ENCODE measurements around the gene ATM.

ATM gene

GRCh38 chr11:108218912-108219783, 3.7 kb upstream of the ATM start:
- TF ChIP-seq EP300 (IDR thresholded peaks at IDR 0.05; ENCODE audit: borderline replicate concordance): no peak

DNA sequence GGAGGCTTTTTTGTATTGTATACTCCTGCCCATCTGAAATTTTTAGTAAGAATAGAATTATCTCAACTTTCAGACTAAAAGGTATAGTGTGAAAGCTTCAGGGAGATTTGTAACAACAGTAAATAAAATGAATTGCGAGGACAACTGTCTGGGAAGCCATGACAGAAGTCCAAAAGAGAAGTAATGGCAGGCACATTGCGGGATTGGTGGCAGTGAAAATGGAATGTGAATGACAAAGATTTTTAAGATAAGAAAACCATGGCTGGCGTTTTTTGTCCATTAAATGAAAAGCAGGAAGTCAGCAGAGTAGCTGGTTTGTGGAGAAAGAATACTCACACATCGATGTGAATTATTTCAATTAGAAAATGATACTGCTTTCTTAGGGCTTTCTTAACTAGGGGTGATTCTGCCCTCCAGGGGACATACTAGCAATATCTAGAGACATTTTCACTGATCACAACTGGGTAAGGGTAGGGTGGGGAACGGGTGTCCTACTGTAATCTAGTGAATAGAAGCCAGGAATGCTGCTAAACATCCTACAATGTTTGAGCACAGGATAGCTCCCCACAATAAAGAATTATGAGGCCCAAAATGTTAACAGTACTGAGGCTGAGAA, 2.0 kb upstream of the ATM start:
- TF ChIP-seq CEBPB (IDR thresholded peaks at IDR 0.05) (no peak), CREB1 (IDR thresholded peaks at IDR 0.05; ENCODE audit: low read depth) (no peak), EP300 (IDR thresholded peaks at IDR 0.05; ENCODE audit: borderline replicate concordance) (no peak), MAX (IDR thresholded peaks at IDR 0.05) (no peak), FOXM1 (IDR thresholded peaks at IDR 0.05; ENCODE audit: borderline replicate concordance, low read depth) (no peak), TEAD4 (IDR thresholded peaks at IDR 0.05) (no peak), RAD21 (IDR thresholded peaks at IDR 0.05; ENCODE audit: low read depth) (no peak), ZBTB7A (IDR thresholded peaks at IDR 0.05; ENCODE audit: low read depth) (no peak), USF1 (IDR thresholded peaks at IDR 0.05) (no peak), YY1 (IDR thresholded peaks at IDR 0.05; ENCODE audit: low read depth) (no peak), EGR1 (IDR thresholded peaks at IDR 0.05) (no peak), NFIC (IDR thresholded peaks at IDR 0.05) (no peak), TCF12 (IDR thresholded peaks at IDR 0.05; ENCODE audit: low read depth) (no peak), TAF1 (IDR thresholded peaks at IDR 0.05; ENCODE audit: low read depth) (no peak)
- TF ChIP-seq, protein P1, sequence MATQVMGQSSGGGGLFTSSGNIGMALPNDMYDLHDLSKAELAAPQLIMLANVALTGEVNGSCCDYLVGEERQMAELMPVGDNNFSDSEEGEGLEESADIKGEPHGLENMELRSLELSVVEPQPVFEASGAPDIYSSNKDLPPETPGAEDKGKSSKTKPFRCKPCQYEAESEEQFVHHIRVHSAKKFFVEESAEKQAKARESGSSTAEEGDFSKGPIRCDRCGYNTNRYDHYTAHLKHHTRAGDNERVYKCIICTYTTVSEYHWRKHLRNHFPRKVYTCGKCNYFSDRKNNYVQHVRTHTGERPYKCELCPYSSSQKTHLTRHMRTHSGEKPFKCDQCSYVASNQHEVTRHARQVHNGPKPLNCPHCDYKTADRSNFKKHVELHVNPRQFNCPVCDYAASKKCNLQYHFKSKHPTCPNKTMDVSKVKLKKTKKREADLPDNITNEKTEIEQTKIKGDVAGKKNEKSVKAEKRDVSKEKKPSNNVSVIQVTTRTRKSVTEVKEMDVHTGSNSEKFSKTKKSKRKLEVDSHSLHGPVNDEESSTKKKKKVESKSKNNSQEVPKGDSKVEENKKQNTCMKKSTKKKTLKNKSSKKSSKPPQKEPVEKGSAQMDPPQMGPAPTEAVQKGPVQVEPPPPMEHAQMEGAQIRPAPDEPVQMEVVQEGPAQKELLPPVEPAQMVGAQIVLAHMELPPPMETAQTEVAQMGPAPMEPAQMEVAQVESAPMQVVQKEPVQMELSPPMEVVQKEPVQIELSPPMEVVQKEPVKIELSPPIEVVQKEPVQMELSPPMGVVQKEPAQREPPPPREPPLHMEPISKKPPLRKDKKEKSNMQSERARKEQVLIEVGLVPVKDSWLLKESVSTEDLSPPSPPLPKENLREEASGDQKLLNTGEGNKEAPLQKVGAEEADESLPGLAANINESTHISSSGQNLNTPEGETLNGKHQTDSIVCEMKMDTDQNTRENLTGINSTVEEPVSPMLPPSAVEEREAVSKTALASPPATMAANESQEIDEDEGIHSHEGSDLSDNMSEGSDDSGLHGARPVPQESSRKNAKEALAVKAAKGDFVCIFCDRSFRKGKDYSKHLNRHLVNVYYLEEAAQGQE (IDR thresholded peaks at IDR 0.05; ENCODE audit: low read depth): no peak

DNA sequence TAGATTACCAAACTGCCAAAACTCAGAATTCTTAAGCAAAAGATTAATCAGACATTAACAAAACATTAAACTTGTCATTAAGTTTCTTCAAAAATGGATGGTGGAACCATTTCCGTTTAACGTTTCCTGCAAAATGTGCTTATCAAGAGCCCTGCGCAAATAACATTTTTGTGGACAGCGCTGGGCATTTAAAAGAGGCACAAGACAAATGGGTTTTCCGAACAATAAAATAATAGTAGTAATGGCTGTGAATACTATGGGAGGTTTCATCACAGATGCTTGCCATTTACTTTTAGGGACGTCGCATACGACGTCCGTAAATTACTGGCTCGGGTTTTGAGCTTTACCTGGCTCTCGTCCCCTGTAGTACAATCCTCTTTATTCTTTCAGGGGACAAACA, 1.5 kb upstream of the ATM start:
- TF ChIP-seq MAX (IDR thresholded peaks at IDR 0.05) (no peak), ZBTB7A (IDR thresholded peaks at IDR 0.05; ENCODE audit: low read depth) (no peak), CREB1 (IDR thresholded peaks at IDR 0.05; ENCODE audit: low read depth) (no peak), CEBPB (IDR thresholded peaks at IDR 0.05) (no peak), YY1 (IDR thresholded peaks at IDR 0.05; ENCODE audit: low read depth) (no peak), NFIC (IDR thresholded peaks at IDR 0.05) (no peak), USF1 (IDR thresholded peaks at IDR 0.05) (no peak), EP300 (IDR thresholded peaks at IDR 0.05; ENCODE audit: borderline replicate concordance) (no peak), FOXM1 (IDR thresholded peaks at IDR 0.05; ENCODE audit: borderline replicate concordance, low read depth) (no peak), RAD21 (IDR thresholded peaks at IDR 0.05; ENCODE audit: low read depth) (no peak), TCF12 (IDR thresholded peaks at IDR 0.05; ENCODE audit: low read depth) (no peak)

GRCh38 chr11:108221911-108222573, 825 bp upstream of the ATM start:
- TF ChIP-seq TAF1 (IDR thresholded peaks at IDR 0.05; ENCODE audit: low read depth) (peak; percentile 60), YY1 (IDR thresholded peaks at IDR 0.05; ENCODE audit: low read depth) (0 out of 2 replicates have a peak, but pooled peaks have one; percentile 21), MAX (IDR thresholded peaks at IDR 0.05) (peak; percentile 21; the same call in 1 of the 2 replicates)
- TF ChIP-seq, protein P1 (IDR thresholded peaks at IDR 0.05; ENCODE audit: low read depth): no peak

DNA sequence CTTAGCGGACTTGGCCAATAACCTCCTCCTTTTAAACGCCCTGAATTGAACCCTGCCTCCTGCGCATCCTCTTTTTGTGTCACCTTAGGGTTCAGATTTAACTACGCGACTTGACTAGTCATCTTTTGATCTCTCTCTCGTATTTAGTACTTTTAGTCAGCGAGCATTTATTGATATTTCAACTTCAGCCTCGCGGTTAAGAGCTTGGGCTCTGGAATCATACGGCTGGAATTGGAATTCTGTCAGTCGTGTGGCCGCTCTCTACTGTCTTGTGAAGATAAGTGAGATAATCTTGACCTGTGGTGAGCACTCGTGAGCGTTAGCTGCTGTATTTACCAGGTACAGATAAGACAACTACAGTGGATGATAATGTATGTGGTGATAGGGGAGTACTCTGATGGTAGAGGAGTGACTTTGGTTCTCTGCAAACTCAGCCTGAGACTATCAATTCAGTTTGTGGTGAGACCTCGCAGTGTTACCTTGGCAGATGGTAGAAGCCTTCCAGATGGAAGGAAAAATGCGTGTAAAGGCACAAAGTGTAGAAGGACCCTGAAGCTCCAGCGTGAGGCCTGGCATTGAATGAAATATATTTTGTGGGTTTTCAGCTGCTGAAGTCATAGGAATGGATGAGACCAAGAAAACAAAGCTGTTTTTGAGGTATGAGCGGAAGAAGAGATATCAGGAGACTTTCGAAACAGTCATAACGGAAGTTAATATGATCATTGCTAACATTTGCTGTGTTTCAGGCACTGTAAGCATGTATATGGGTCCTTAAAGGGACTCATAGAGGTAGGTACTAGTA, 682 bp downstream of the ATM start:
- TF ChIP-seq, protein P1 (IDR thresholded peaks at IDR 0.05; ENCODE audit: low read depth): no peak
- TF ChIP-seq CREB1 (IDR thresholded peaks at IDR 0.05; ENCODE audit: low read depth) (no peak), MAX (IDR thresholded peaks at IDR 0.05) (no peak), ZBTB7A (IDR thresholded peaks at IDR 0.05; ENCODE audit: low read depth) (no peak), TEAD4 (IDR thresholded peaks at IDR 0.05) (no peak), USF1 (IDR thresholded peaks at IDR 0.05) (no peak), YY1 (IDR thresholded peaks at IDR 0.05; ENCODE audit: low read depth) (no peak), CEBPB (IDR thresholded peaks at IDR 0.05) (no peak), NFIC (IDR thresholded peaks at IDR 0.05) (no peak), TAF1 (IDR thresholded peaks at IDR 0.05; ENCODE audit: low read depth) (no peak), RAD21 (IDR thresholded peaks at IDR 0.05; ENCODE audit: low read depth) (no peak), EP300 (IDR thresholded peaks at IDR 0.05; ENCODE audit: borderline replicate concordance) (no peak), FOXM1 (IDR thresholded peaks at IDR 0.05; ENCODE audit: borderline replicate concordance, low read depth) (no peak), EGR1 (IDR thresholded peaks at IDR 0.05) (no peak), TCF12 (IDR thresholded peaks at IDR 0.05; ENCODE audit: low read depth) (no peak)

Measured in Ishikawa (cell line).